Neural cell (in vitro differentiated cells): Measurements from ENCODE around the gene NXNL2. TPM values are rescaled to one million over a fixed set of nuclear protein-coding genes. Genes with fewer than 3 reads are reported as not detected.

Experiments
- H2AFZ ChIP-seq: fragments of 200-600, 300-800 bp; sonication (generic), shearing (Covaris generic); 2 replicates; pipeline ENCODE4 v1.6.0; 2014; ENCODE audit warnings: low read depth, mild to moderate bottlenecking, antibody characterized with exemption, low read length, moderate library complexity
- H3F3A ChIP-seq: fragments of 200-600 bp; shearing (Covaris generic); 2 replicates; pipeline ENCODE4 v1.6.1; 2016; ENCODE audit warnings: mild to moderate bottlenecking, moderate library complexity, mixed read lengths, antibody characterized with exemption, low read length; ENCODE audit not compliant: insufficient read depth, poor library complexity, severe bottlenecking
- H3K27ac ChIP-seq: fragments of 200-600, 300-800 bp; sonication (generic), shearing (Covaris generic); 2 replicates; pipeline ENCODE4 v1.5.1; 2014; ENCODE audit warnings: mild to moderate bottlenecking, low read length, moderate library complexity
- H3K27me3 ChIP-seq: fragments of 300-800, 200-600 bp; sonication (generic), shearing (Covaris generic); 2 replicates; pipeline ENCODE4 v1.6.0; 2014; ENCODE audit warnings: mild to moderate bottlenecking, low read depth, low read length, moderate library complexity; ENCODE audit not compliant: insufficient read depth
- H3K36me3 ChIP-seq: fragments of 300-800, 200-600 bp; sonication (generic), shearing (Covaris generic); 2 replicates; pipeline ENCODE4 v1.5.1; 2014; ENCODE audit warnings: mild to moderate bottlenecking, antibody characterized with exemption, low read length, moderate library complexity; ENCODE audit not compliant: insufficient read depth
- H3K4me2 ChIP-seq: fragments of 300-800, 200-600 bp; sonication (generic), shearing (Covaris generic); 2 replicates; pipeline ENCODE4 v1.6.0; 2014; ENCODE audit warnings: mild to moderate bottlenecking, low read length
- H3K4me3 ChIP-seq: fragments of 300-800, 200-600 bp; sonication (generic), shearing (Covaris generic); 2 replicates; pipeline ENCODE4 v1.5.1; 2014; ENCODE audit warnings: mild to moderate bottlenecking, low read length, moderate library complexity
- H3K79me2 ChIP-seq: fragments of 200-600 bp; shearing (Covaris generic); replicated peaks from 2 replicates; pipeline ENCODE4 v1.6.0; 2014; ENCODE audit warnings: mild to moderate bottlenecking, low read length, moderate library complexity; ENCODE audit not compliant: insufficient read depth
- H3K9ac ChIP-seq: fragments of 300-800, 200-600 bp; sonication (generic), shearing (Covaris generic); 2 replicates; pipeline ENCODE4 v1.6.1; 2016; ENCODE audit warnings: mild to moderate bottlenecking, low read length, mixed read lengths
- H3K9me2 ChIP-seq: fragments of 200-600 bp; shearing (Covaris generic); 2 replicates; pipeline ENCODE4 v1.6.1; 2016; ENCODE audit warnings: mild to moderate bottlenecking, low read length, mixed read lengths; ENCODE audit not compliant: insufficient read depth
- H3K9me3 ChIP-seq: fragments of 200-600, 300-800 bp; sonication (generic), shearing (Covaris generic); 2 replicates; pipeline ENCODE4 v1.6.1; 2016; ENCODE audit warnings: mild to moderate bottlenecking, mixed run types, low read length, moderate library complexity, mixed read lengths
- H4K20me1 ChIP-seq: fragments of 200-600 bp; shearing (Covaris generic); 2 replicates; pipeline ENCODE4 v1.6.1; 2016; ENCODE audit warnings: mild to moderate bottlenecking, mixed run types; ENCODE audit not compliant: insufficient read depth
- EP300 ChIP-seq: fragments of 450-650 bp; conservative IDR thresholded peaks from 2 replicates; pipeline ENCODE4 v1.6.1; 2014; ENCODE audit warnings: antibody characterized with exemption, mild to moderate bottlenecking, moderate library complexity; ENCODE audit not compliant: poor library complexity, severe bottlenecking
- EZH2 ChIP-seq: fragments of 200-600, 300-800 bp; shearing (Covaris generic), sonication (generic); IDR thresholded peaks from 2 replicates; pipeline ENCODE4 v1.6.1; 2014; ENCODE audit warnings: antibody characterized with exemption, low read length, borderline replicate concordance, mild to moderate bottlenecking; ENCODE audit not compliant: insufficient read depth, poor library complexity, severe bottlenecking
- MXI1 ChIP-seq: fragments of 450-650 bp; conservative IDR thresholded peaks from 2 replicates; pipeline ENCODE4 v1.6.1; 2014; ENCODE audit warnings: antibody characterized with exemption, mild to moderate bottlenecking; ENCODE audit not compliant: poor library complexity, severe bottlenecking
- POLR2AphosphoS5 ChIP-seq: IDR thresholded peaks from 2 replicates; pipeline ENCODE4 v1.6.1; 2012
- RAD21 ChIP-seq: fragments of 450-650 bp; conservative IDR thresholded peaks from 2 replicates; pipeline ENCODE4 v1.6.1; 2014; ENCODE audit warnings: antibody characterized with exemption, mild to moderate bottlenecking, moderate library complexity
- SMC3 ChIP-seq: fragments of 450-650 bp; conservative IDR thresholded peaks from 2 replicates; pipeline ENCODE4 v1.6.1; 2014; ENCODE audit warnings: antibody characterized with exemption, mild to moderate bottlenecking, moderate library complexity; ENCODE audit not compliant: poor library complexity
- TAF1 ChIP-seq: IDR thresholded peaks from 2 replicates; pipeline ENCODE4 v1.6.1; 2012; ENCODE audit warnings: low read depth
- polyA plus RNA-seq: library from polyadenylated mRNA; depleted of rRNA; stranded (reverse); fragments of >200 nt; gene quantifications from 2 replicates; pipeline ENCODE4 v1.2.3, GENCODE V29; 2014
- TF ChIP-seq, protein P1 (sequence below): IDR thresholded peaks from 2 replicates; pipeline ENCODE4 v1.6.1; 2012; ENCODE audit warnings: borderline replicate concordance
- TF ChIP-seq, protein P2 (sequence below): fragments of 450-650 bp; IDR thresholded peaks from 2 replicates; pipeline ENCODE4 v1.5.1; 2014; ENCODE audit warnings: antibody characterized with exemption, mild to moderate bottlenecking, moderate library complexity; ENCODE audit not compliant: poor library complexity, severe bottlenecking

Gene NXNL2
- polyA plus RNA-seq, 1 donor from 2014 or later = 0.51 TPM

DNA sequence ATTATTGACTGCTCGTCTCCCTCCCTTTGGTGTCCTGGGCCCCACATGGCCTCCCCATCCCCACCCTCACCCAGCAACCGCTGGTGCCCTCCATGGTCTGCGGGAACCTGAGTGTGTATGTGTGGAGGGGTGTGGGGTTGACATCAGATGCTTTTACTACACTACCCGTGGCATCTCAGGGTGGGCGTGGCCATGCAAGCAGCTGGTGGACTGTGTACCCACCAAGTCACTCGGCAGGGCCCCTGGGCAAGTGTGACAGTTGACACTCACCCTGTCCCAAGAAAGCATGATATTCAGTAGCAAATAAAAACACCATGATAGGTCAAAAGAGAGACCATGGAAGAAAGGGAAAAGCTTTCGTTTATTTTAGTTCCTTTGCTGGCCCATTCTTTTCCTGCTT, 7.4 kb upstream of the NXNL2 start:
- Histone ChIP-seq H3K36me3 (no peaks in the 10 kb centered on the region), H3K79me2 (no peaks in the 10 kb centered on the region), H3K9me3 (no peaks in the 10 kb centered on the region), H3F3A (no peaks in the 10 kb centered on the region), H3K27me3 (no peaks in the 10 kb centered on the region), H4K20me1 (no peaks in the 10 kb centered on the region), H3K4me2 (no peak overlapping the region), H2AFZ (no peak overlapping the region), H3K4me3 (no peak overlapping the region), H3K27ac (no peak overlapping the region), H3K9me2 (no peaks in the 10 kb centered on the region), H3K9ac (no peak overlapping the region)
- TF ChIP-seq, protein P1, sequence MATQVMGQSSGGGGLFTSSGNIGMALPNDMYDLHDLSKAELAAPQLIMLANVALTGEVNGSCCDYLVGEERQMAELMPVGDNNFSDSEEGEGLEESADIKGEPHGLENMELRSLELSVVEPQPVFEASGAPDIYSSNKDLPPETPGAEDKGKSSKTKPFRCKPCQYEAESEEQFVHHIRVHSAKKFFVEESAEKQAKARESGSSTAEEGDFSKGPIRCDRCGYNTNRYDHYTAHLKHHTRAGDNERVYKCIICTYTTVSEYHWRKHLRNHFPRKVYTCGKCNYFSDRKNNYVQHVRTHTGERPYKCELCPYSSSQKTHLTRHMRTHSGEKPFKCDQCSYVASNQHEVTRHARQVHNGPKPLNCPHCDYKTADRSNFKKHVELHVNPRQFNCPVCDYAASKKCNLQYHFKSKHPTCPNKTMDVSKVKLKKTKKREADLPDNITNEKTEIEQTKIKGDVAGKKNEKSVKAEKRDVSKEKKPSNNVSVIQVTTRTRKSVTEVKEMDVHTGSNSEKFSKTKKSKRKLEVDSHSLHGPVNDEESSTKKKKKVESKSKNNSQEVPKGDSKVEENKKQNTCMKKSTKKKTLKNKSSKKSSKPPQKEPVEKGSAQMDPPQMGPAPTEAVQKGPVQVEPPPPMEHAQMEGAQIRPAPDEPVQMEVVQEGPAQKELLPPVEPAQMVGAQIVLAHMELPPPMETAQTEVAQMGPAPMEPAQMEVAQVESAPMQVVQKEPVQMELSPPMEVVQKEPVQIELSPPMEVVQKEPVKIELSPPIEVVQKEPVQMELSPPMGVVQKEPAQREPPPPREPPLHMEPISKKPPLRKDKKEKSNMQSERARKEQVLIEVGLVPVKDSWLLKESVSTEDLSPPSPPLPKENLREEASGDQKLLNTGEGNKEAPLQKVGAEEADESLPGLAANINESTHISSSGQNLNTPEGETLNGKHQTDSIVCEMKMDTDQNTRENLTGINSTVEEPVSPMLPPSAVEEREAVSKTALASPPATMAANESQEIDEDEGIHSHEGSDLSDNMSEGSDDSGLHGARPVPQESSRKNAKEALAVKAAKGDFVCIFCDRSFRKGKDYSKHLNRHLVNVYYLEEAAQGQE = no peak
- TF ChIP-seq, protein P2, sequence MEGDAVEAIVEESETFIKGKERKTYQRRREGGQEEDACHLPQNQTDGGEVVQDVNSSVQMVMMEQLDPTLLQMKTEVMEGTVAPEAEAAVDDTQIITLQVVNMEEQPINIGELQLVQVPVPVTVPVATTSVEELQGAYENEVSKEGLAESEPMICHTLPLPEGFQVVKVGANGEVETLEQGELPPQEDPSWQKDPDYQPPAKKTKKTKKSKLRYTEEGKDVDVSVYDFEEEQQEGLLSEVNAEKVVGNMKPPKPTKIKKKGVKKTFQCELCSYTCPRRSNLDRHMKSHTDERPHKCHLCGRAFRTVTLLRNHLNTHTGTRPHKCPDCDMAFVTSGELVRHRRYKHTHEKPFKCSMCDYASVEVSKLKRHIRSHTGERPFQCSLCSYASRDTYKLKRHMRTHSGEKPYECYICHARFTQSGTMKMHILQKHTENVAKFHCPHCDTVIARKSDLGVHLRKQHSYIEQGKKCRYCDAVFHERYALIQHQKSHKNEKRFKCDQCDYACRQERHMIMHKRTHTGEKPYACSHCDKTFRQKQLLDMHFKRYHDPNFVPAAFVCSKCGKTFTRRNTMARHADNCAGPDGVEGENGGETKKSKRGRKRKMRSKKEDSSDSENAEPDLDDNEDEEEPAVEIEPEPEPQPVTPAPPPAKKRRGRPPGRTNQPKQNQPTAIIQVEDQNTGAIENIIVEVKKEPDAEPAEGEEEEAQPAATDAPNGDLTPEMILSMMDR = no peak
- TF ChIP-seq EZH2 = no peak

DNA sequence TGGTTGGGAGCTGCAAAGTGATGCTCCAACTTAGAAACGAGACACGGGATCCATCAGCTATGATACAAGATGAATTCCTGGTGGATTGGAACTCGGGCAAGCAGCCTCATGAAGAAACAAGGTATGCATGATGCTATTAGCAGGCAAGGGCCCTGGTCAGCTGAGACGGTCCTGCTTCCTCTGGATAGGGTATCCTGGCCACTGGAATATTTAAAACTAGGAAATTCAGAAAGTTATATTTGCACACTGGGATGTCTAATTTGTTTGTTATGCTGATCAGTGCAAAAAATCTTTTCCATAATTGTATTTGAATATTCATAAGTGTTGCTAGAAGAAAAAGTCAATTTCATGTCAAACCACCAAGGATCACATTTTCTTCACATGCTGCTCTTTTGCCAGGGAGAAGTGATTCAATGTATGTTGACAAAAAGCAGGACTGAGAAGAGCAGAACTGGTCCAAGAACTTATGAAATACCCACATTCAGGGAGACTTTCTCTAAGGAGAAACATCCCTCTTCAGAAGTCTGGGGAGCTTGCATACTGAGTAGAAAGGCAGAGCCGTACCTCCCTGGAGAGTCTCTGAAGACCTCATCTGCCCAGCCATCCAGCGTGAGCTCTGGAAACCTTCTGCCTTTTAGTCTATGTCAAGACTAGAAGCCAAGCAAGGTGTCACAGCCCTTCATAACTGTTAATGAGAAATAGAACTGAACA, 6.7 kb upstream of the NXNL2 start:
- Histone ChIP-seq H3F3A (peaks cover 6% of the 10 kb centered on the region), H2AFZ (no peak overlapping the region), H3K9me3 (no peaks in the 10 kb centered on the region), H3K27ac (no peak overlapping the region), H3K4me3 (no peak overlapping the region), H3K9ac (no peak overlapping the region), H3K36me3 (no peaks in the 10 kb centered on the region), H3K9me2 (no peaks in the 10 kb centered on the region), H3K4me2 (no peak overlapping the region), H3K79me2 (no peaks in the 10 kb centered on the region), H4K20me1 (no peaks in the 10 kb centered on the region), H3K27me3 (no peaks in the 10 kb centered on the region)
- TF ChIP-seq SMC3 (no peak), MXI1 (no peak)

DNA sequence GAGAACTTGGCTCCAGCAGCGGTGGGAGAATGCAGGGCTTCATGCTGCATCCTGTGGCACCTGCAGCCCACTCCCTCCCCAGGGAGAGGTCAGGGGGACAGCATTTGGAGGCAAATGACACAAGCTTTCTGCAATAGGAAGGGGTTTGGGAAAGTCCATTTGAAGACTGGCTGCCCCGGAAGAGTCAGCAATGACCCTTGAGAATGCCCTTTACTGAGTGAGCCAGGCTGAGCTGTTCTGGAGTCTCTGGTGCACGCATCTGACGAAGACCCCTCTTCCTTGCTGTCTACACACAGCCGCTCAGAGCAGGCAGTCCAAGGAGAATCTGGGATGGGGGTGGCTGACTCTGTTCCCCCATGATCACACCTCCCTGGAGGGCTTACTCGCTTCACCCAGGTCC, 5.5 kb upstream of the NXNL2 start:
- Histone ChIP-seq H3K36me3 (no peaks in the 10 kb centered on the region), H3F3A (peaks cover 7% of the 10 kb centered on the region), H4K20me1 (no peaks in the 10 kb centered on the region), H2AFZ (no peak overlapping the region), H3K9me3 (no peaks in the 10 kb centered on the region), H3K79me2 (no peaks in the 10 kb centered on the region), H3K4me2 (no peak overlapping the region), H3K4me3 (no peak overlapping the region), H3K9ac (no peak overlapping the region), H3K27me3 (peaks cover 6% of the 10 kb centered on the region), H3K27ac (no peak overlapping the region), H3K9me2 (no peaks in the 10 kb centered on the region)
- TF ChIP-seq EP300 = no peak
- TF ChIP-seq EZH2 = no peak
- TF ChIP-seq, protein P1 = no peak
- no peak for TF ChIP-seq RAD21
- no peak for TF ChIP-seq TAF1
- TF ChIP-seq MXI1 = no peak
- TF ChIP-seq SMC3 = no peak
- TF ChIP-seq, protein P2 = no peak
- TF ChIP-seq POLR2AphosphoS5 = no peak
